Mononuclear cell (primary cell): ENCODE results near the gene C1orf94. TPM values are rescaled to one million over a fixed set of nuclear protein-coding genes. Genes with fewer than 3 reads are reported as not detected.
"Not testable (repeated sequence)": the region's sequence is repeated elsewhere in the genome, so short reads cannot be mapped to it uniquely, and the experiment has no call there.

Experiments
- H3K27me3 ChIP-seq: 2 replicates; pipeline ENCODE4 v1.6.0; 2011; ENCODE audit warnings: low read length, control low read depth; ENCODE audit not compliant: insufficient read depth
- H3K4me1 ChIP-seq: 2 replicates; pipeline ENCODE4 v1.5.1; 2011; ENCODE audit warnings: mild to moderate bottlenecking, low read length, control low read depth; ENCODE audit not compliant: insufficient read depth
- H3K4me3 ChIP-seq: 2 replicates; pipeline ENCODE4 v1.5.1; 2011; ENCODE audit warnings: mild to moderate bottlenecking, low read length, moderate library complexity
- H3K9me3 ChIP-seq: 2 replicates; pipeline ENCODE4 v1.5.1; 2011; ENCODE audit warnings: low read depth, mild to moderate bottlenecking, control low read depth, low read length
- total RNA-seq: library from RNA; depleted of rRNA; stranded (reverse); fragments of >200 nt; gene quantifications from one replicate; pipeline ENCODE4 v1.2.3, GENCODE V29; 2012

C1orf94 gene
- total RNA-seq, 1 donor = not detected

GRCh38 chr1:34155860-34156259 lies 20.8 kb upstream of the C1orf94 start:
- peaks cover 5% of the 10 kb centered on the region for H3K27me3 ChIP-seq

GRCh38 chr1:34156739-34157138 lies 20.0 kb upstream of the C1orf94 start:
- Histone ChIP-seq H3K27me3 (peaks cover 13% of the 10 kb centered on the region), H3K9me3 (no peaks in the 10 kb centered on the region), H3K4me3 (no peak overlapping the region), H3K4me1 (no peaks in the 10 kb centered on the region)

More at GRCh38 chr1:34155860-34156259, 20.8 kb upstream of the C1orf94 start:
- Histone ChIP-seq H3K4me3 (no peak overlapping the region), H3K4me1 (no peaks in the 10 kb centered on the region), H3K9me3 (no peaks in the 10 kb centered on the region)

- H3K27me3 ChIP-seq = peaks cover 50% of the 10 kb centered on the region
- H3K4me1 ChIP-seq = no peaks in the 10 kb centered on the region
- no peak overlapping the region for H3K4me3 ChIP-seq
- H3K9me3 ChIP-seq = no peaks in the 10 kb centered on the region
These were observed 13.6 kb upstream of the C1orf94 start for GRCh38 chr1:34162852-34163766.

- Histone ChIP-seq H3K4me1 (no peaks in the 10 kb centered on the region), H3K9me3 (no peaks in the 10 kb centered on the region), H3K4me3 (no peak overlapping the region), H3K27me3 (peaks cover 50% of the 10 kb centered on the region)
These were observed 12.6 kb upstream of the C1orf94 start for GRCh38 chr1:34163792-34164731.

- Histone ChIP-seq H3K9me3 (no peaks in the 10 kb centered on the region), H3K27me3 (peaks cover 50% of the 10 kb centered on the region), H3K4me1 (no peaks in the 10 kb centered on the region), H3K4me3 (no peak within 1 kb of the TSS)
These were observed 11.8 kb upstream of the C1orf94 start, which contains the start of gene CSMD2 for GRCh38 chr1:34164771-34165391. Gene CSMD2, minus strand, starts transcription at chr1:34165230. Its CDS starts 133 bp downstream, at chr1:34165097.

- H3K27me3 ChIP-seq = peaks cover 49% of the 10 kb centered on the region
- no peaks in the 10 kb centered on the region for H3K9me3 ChIP-seq
- no peak overlapping the region for H3K4me3 ChIP-seq
- no peaks in the 10 kb centered on the region for H3K4me1 ChIP-seq
These were observed 11.2 kb upstream of the C1orf94 start for GRCh38 chr1:34165422-34165921.

- no peaks in the 10 kb centered on the region for H3K4me1 ChIP-seq
- H3K27me3 ChIP-seq = peaks cover 42% of the 10 kb centered on the region
- H3K9me3 ChIP-seq = no peaks in the 10 kb centered on the region
- H3K4me3 ChIP-seq = no peak overlapping the region
These were observed 10.5 kb upstream of the C1orf94 start for GRCh38 chr1:34166191-34166624.

- Histone ChIP-seq H3K4me3 (no peak overlapping the region), H3K27me3 (peaks cover 37% of the 10 kb centered on the region), H3K9me3 (no peaks in the 10 kb centered on the region), H3K4me1 (no peaks in the 10 kb centered on the region)
These were observed 9.9 kb upstream of the C1orf94 start for GRCh38 chr1:34166625-34167361.

- Histone ChIP-seq H3K4me1 (no peaks in the 10 kb centered on the region), H3K9me3 (no peaks in the 10 kb centered on the region), H3K27me3 (peaks cover 34% of the 10 kb centered on the region), H3K4me3 (no peak overlapping the region)
These were observed 9.3 kb upstream of the C1orf94 start for GRCh38 chr1:34167389-34167788.

GRCh38 chr1:34175744-34176143 lies 963 bp upstream of the C1orf94 start:
- H3K27me3 ChIP-seq = peaks cover 28% of the 10 kb centered on the region
- H3K4me3 ChIP-seq = no peak overlapping the region
- H3K4me1 ChIP-seq = no peaks in the 10 kb centered on the region
- no peaks in the 10 kb centered on the region for H3K9me3 ChIP-seq

GRCh38 chr1:34178072-34178471 lies 1.4 kb downstream of the C1orf94 start:
- Histone ChIP-seq H3K4me1 (no peaks in the 10 kb centered on the region), H3K4me3 (no peak overlapping the region), H3K9me3 (no peaks in the 10 kb centered on the region), H3K27me3 (peaks cover 26% of the 10 kb centered on the region)

- H3K27me3 ChIP-seq, H3K9me3 ChIP-seq, H3K4me3 ChIP-seq, H3K4me1 ChIP-seq: not testable (repeated sequence)
These were observed 6.7 kb downstream of the C1orf94 start for GRCh38 chr1:34183381-34183780.

GRCh38 chr1:34186741-34187494 lies 10.2 kb downstream of the C1orf94 start:
- Histone ChIP-seq H3K9me3 (no peaks in the 10 kb centered on the region), H3K27me3 (no peaks in the 10 kb centered on the region), H3K4me3 (no peak overlapping the region), H3K4me1 (no peaks in the 10 kb centered on the region)
